GM21423 (cell line): ENCODE measurements around the gene TMEM127.
"Not testable (repeated sequence)": the region's sequence is repeated elsewhere in the genome, so short reads cannot be mapped to it uniquely, and the experiment has no call there.

ENCODE experiments used
- ATAC-seq: cut with Tn5 transposase; IDR thresholded peaks from one replicate; pipeline ENCODE4 v1.9.1; 2021; ENCODE audit warnings: mild to moderate bottlenecking, moderate library complexity; ENCODE audit not compliant: unreplicated experiment

Gene TMEM127

GRCh38 chr2:96265840-96266679 lies at the start of gene TMEM127, which contains the start of gene CIAO1:
TSS of gene TMEM127 (minus strand) at chr2:96265997. CDS start at chr2:96265381, 616 bp downstream.
TSS of gene CIAO1 (plus strand) at chr2:96266225. CDS start at chr2:96266351, 126 bp downstream.
- ATAC-seq: peak; percentile 93

GRCh38 chr2:96315005-96315399 lies 49.2 kb upstream of the TMEM127 start:
- no peak for ATAC-seq

GRCh38 chr2:96308248-96308647 lies 42.5 kb upstream of the TMEM127 start:
- ATAC-seq: no peak

GRCh38 chr2:96306370-96306769 lies 40.6 kb upstream of the TMEM127 start:
- ATAC-seq: no peak

- no peak for ATAC-seq
Measured at GRCh38 chr2:96305979-96306308, 40.1 kb upstream of the TMEM127 start.

GRCh38 chr2:96305091-96305978 lies 39.5 kb upstream of the TMEM127 start, which contains the start of gene SNRNP200:
TSS of gene SNRNP200 (minus strand) at chr2:96305546. CDS start at chr2:96305437, 109 bp downstream.
- peak; percentile 94 for ATAC-seq

GRCh38 chr2:96304606-96305005 lies 38.8 kb upstream of the TMEM127 start:
- ATAC-seq: no peak

- ATAC-seq: no peak
Measured at GRCh38 chr2:96301865-96302264, 36.1 kb upstream of the TMEM127 start.

GRCh38 chr2:96296925-96297324 lies 31.1 kb upstream of the TMEM127 start:
- no peak for ATAC-seq

GRCh38 chr2:96294271-96294670 lies 28.5 kb upstream of the TMEM127 start:
- not testable (repeated sequence) for ATAC-seq

GRCh38 chr2:96291751-96292150 lies 26.0 kb upstream of the TMEM127 start:
- no peak for ATAC-seq

GRCh38 chr2:96287273-96287856 lies 21.6 kb upstream of the TMEM127 start:
- no peak for ATAC-seq

GRCh38 chr2:96276787-96277499 lies 11.1 kb upstream of the TMEM127 start:
- no peak for ATAC-seq

GRCh38 chr2:96274355-96275056 lies 8.7 kb upstream of the TMEM127 start:
- no peak for ATAC-seq

- no peak for ATAC-seq
Measured at GRCh38 chr2:96273763-96274162, 8.0 kb upstream of the TMEM127 start.

- ATAC-seq: no peak
Measured at GRCh38 chr2:96271995-96272394, 6.2 kb upstream of the TMEM127 start.

- ATAC-seq: no peak
Measured at GRCh38 chr2:96267159-96267971, 1.6 kb upstream of the TMEM127 start.

GRCh38 chr2:96265349-96265839 lies 403 bp downstream of the TMEM127 start:
- peak; percentile 17 for ATAC-seq
